HepG2 (cell line): ENCODE results near the gene FBXW4. TPM values are rescaled to one million over a fixed set of nuclear protein-coding genes. Genes with fewer than 3 reads are reported as not detected.

ENCODE experiments used
- AKAP8 ChIP-seq: sonication (generic); formaldehyde crosslinking; IDR thresholded peaks from 2 replicates; pipeline ENCODE4 v1.5.1; 2020; ENCODE audit warnings: mild to moderate bottlenecking, missing genetic modification reagents
- CHCHD3 ChIP-seq: sonication (generic); formaldehyde crosslinking; IDR thresholded peaks from 2 replicates; pipeline ENCODE4 v1.8.0; 2022; ENCODE audit warnings: mild to moderate bottlenecking, missing genetic modification reagents, moderate library complexity
- GABPB1 ChIP-seq: IDR thresholded peaks from 2 replicates; pipeline ENCODE4 v1.6.1; 2016; ENCODE audit warnings: mild to moderate bottlenecking, missing genetic modification reagents, moderate library complexity, missing compliant biosample characterization
- GFI1 ChIP-seq: sonication (generic); formaldehyde crosslinking; IDR thresholded peaks from 2 replicates; pipeline ENCODE4 v1.5.0; 2020; ENCODE audit warnings: missing genetic modification reagents, mild to moderate bottlenecking, borderline replicate concordance
- KDM2A ChIP-seq: sonication (generic); formaldehyde crosslinking; IDR thresholded peaks from 2 replicates; pipeline ENCODE4 v1.4.0; 2020; ENCODE audit warnings: low read depth, missing genetic modification reagents, borderline replicate concordance
- NFIC ChIP-seq: IDR thresholded peaks from 2 replicates; pipeline ENCODE4 v1.6.1; 2012; ENCODE audit warnings: mild to moderate bottlenecking, low read length, inconsistent platforms
- NR2F2 ChIP-seq: IDR thresholded peaks from 2 replicates; pipeline ENCODE4 v1.6.1; 2012; ENCODE audit warnings: low read depth, inconsistent platforms, borderline replicate concordance
- POLR2AphosphoS2 ChIP-seq: IDR thresholded peaks from 2 replicates; pipeline ENCODE4 v1.6.1; 2011; ENCODE audit warnings: low read depth, low read length, improper control_type of control experiment
- TSC22D2 ChIP-seq: sonication (generic); formaldehyde crosslinking; IDR thresholded peaks from 2 replicates; pipeline ENCODE4 v1.5.1; 2020; ENCODE audit warnings: missing genetic modification reagents, mild to moderate bottlenecking, borderline replicate concordance
- ZNF468 ChIP-seq: sonication (generic); formaldehyde crosslinking; IDR thresholded peaks from 2 replicates; pipeline ENCODE4 v1.8.0; 2022; ENCODE audit warnings: mild to moderate bottlenecking, moderate library complexity, missing genetic modification reagents
- ZNF777 ChIP-seq: sonication (generic); formaldehyde crosslinking; IDR thresholded peaks from 2 replicates; pipeline ENCODE4 v1.4.0; 2020; ENCODE audit warnings: missing genetic modification reagents
- ZNF780A ChIP-seq: sonication (generic); formaldehyde crosslinking; IDR thresholded peaks from 2 replicates; pipeline ENCODE4 v1.8.0; 2022; ENCODE audit warnings: mild to moderate bottlenecking, missing genetic modification reagents, moderate library complexity
- polyA plus RNA-seq, 8 experiments: library from polyadenylated mRNA; depleted of rRNA in 3 of 8; stranded (reverse) in 7 of 8; unstranded in 1 of 8; fragments of >200 nt; fragmentation: Illumina TruSeq in 4 of 8; extraction: Trizol in 4 of 8; gene quantifications; 2 replicates each; pipeline versions ENCODE4 v1.2.1 to v1.2.3, GENCODE V29; 2011 to 2016; ENCODE audit warnings: low read depth in 4 of 8, missing spikeins in 1 of 8, mixed read lengths in 1 of 8; ENCODE audit not compliant: insufficient read depth in 1 of 8
- total RNA-seq, 5 experiments: library from RNA; depleted of rRNA; stranded (reverse); fragments of >200 nt; fragmentation: Illumina TruSeq; extraction: Trizol; gene quantifications; 2 replicates each; pipeline ENCODE4 v1.2.3, GENCODE V29; 2016; ENCODE audit warnings: low read depth in 1 of 5
- TF ChIP-seq, protein P1 (sequence below): fragments of 450-650 bp; IDR thresholded peaks from 2 replicates; pipeline ENCODE4 v1.6.1; 2016
- TF ChIP-seq, protein P2 (sequence below): sonication (generic); formaldehyde crosslinking; IDR thresholded peaks from 2 replicates; pipeline ENCODE4 v1.5.1; 2020; ENCODE audit warnings: missing genetic modification reagents, mild to moderate bottlenecking, borderline replicate concordance
- TF ChIP-seq, protein P3 (sequence below): sonication (generic); formaldehyde crosslinking; IDR thresholded peaks from 2 replicates; pipeline ENCODE4 v1.5.0; 2020; ENCODE audit warnings: mild to moderate bottlenecking, missing genetic modification reagents, moderate library complexity
- TF ChIP-seq, protein P4 (sequence below): sonication (generic); formaldehyde crosslinking; IDR thresholded peaks from 2 replicates; pipeline ENCODE4 v1.4.0; 2020; ENCODE audit warnings: missing genetic modification reagents, low read depth, mild to moderate bottlenecking, borderline replicate concordance
- TF ChIP-seq, protein P5 (sequence below): IDR thresholded peaks from 2 replicates; pipeline ENCODE4 v1.6.1; 2016
- TF ChIP-seq, protein P6 (sequence below): sonication (generic); formaldehyde crosslinking; IDR thresholded peaks from 2 replicates; pipeline ENCODE4 v1.5.0; 2020; ENCODE audit warnings: mild to moderate bottlenecking, missing genetic modification reagents
- TF ChIP-seq, protein P7 (sequence below): sonication (generic); formaldehyde crosslinking; IDR thresholded peaks from 2 replicates; pipeline ENCODE4 v1.4.0; 2020; ENCODE audit warnings: missing genetic modification reagents

Gene FBXW4
- total and polyA plus RNA-seq, 2 of the 13 experiments (the other 11 are each of a cell fraction or from before 2014, with no cell fraction given), result 23.5 to 33.7 TPM

DNA sequence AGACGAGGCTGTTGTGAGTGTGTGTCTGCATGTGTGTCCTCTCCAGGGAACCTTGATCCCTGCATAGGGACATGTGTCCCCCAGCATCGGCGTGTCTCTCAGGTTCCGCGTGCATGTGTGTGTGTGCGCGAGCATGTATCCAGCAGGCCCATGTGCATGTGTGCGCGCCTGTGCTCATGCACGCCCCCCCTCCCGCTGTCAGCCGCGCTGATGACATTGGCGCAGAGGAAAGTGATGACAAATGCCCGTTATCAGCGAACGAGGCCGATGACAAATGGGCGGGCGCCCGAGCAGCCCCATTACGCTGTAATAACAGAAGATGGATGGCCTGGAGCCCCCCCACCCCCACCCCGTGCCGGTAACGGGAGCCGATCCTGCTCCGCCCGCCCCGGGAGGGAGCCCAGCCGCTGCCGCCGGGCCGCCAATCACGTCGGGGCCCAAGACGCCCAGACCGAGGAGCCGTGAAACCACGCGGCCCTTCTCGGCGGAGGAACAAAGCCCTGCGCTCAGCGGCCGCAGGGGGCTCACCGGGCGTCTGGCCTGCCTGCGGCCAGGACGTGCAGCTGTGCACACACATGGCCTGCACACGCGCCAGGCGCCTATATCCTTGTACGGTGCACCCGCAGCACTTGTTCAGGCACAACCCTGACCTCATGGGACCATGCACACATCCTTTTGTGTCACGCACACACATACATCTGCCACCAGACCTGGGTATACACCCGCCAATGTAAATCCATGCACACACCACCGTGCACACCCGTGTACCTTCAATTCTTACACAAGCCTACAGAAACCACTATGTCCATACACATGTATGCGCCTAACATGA, 128.4 kb downstream of the FBXW4 start (continued):
- TF ChIP-seq NFIC (no peak), POLR2AphosphoS2 (0 out of 2 replicates have a peak, but pooled peaks have one; percentile 30), GFI1 (CRISPR knock-in tag) (no peak), TSC22D2 (CRISPR knock-in tag) (no peak), NR2F2 (no peak), ZNF780A (CRISPR knock-in tag) (no peak; the same call in 1 of the 2 replicates), ZNF468 (CRISPR knock-in tag) (no peak), CHCHD3 (no peak), KDM2A (CRISPR knock-in tag) (peak; percentile 57), AKAP8 (no peak), GABPB1 (CRISPR knock-in tag) (peak; percentile 32; the same call in 1 of the 2 replicates), ZNF777 (CRISPR knock-in tag) (peak; percentile 94)
- TF ChIP-seq, protein P1, sequence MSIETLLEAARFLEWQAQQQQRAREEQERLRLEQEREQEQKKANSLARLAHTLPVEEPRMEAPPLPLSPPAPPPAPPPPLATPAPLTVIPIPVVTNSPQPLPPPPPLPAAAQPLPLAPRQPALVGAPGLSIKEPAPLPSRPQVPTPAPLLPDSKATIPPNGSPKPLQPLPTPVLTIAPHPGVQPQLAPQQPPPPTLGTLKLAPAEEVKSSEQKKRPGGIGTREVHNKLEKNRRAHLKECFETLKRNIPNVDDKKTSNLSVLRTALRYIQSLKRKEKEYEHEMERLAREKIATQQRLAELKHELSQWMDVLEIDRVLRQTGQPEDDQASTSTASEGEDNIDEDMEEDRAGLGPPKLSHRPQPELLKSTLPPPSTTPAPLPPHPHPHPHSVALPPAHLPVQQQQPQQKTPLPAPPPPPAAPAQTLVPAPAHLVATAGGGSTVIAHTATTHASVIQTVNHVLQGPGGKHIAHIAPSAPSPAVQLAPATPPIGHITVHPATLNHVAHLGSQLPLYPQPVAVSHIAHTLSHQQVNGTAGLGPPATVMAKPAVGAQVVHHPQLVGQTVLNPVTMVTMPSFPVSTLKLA, result peak; percentile 45
- TF ChIP-seq, protein P2, sequence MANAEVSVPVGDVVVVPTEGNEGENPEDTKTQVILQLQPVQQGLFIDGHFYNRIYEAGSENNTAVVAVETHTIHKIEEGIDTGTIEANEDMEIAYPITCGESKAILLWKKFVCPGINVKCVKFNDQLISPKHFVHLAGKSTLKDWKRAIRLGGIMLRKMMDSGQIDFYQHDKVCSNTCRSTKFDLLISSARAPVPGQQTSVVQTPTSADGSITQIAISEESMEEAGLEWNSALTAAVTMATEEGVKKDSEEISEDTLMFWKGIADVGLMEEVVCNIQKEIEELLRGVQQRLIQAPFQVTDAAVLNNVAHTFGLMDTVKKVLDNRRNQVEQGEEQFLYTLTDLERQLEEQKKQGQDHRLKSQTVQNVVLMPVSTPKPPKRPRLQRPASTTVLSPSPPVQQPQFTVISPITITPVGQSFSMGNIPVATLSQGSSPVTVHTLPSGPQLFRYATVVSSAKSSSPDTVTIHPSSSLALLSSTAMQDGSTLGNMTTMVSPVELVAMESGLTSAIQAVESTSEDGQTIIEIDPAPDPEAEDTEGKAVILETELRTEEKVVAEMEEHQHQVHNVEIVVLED, result no peak; the same call in 1 of the 2 replicates
- TF ChIP-seq, protein P3, sequence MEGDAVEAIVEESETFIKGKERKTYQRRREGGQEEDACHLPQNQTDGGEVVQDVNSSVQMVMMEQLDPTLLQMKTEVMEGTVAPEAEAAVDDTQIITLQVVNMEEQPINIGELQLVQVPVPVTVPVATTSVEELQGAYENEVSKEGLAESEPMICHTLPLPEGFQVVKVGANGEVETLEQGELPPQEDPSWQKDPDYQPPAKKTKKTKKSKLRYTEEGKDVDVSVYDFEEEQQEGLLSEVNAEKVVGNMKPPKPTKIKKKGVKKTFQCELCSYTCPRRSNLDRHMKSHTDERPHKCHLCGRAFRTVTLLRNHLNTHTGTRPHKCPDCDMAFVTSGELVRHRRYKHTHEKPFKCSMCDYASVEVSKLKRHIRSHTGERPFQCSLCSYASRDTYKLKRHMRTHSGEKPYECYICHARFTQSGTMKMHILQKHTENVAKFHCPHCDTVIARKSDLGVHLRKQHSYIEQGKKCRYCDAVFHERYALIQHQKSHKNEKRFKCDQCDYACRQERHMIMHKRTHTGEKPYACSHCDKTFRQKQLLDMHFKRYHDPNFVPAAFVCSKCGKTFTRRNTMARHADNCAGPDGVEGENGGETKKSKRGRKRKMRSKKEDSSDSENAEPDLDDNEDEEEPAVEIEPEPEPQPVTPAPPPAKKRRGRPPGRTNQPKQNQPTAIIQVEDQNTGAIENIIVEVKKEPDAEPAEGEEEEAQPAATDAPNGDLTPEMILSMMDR, result peak; percentile 25; the same call in 1 of the 2 replicates
- TF ChIP-seq, protein P4, sequence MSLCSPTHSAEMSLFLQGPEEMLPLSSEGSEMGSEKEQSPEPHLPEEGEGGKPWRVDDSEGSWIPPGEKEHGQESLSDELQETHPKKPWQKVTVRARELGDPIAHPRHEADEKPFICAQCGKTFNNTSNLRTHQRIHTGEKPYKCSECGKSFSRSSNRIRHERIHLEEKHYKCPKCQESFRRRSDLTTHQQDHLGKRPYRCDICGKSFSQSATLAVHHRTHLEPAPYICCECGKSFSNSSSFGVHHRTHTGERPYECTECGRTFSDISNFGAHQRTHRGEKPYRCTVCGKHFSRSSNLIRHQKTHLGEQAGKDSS, result no peak
- TF ChIP-seq, protein P5, sequence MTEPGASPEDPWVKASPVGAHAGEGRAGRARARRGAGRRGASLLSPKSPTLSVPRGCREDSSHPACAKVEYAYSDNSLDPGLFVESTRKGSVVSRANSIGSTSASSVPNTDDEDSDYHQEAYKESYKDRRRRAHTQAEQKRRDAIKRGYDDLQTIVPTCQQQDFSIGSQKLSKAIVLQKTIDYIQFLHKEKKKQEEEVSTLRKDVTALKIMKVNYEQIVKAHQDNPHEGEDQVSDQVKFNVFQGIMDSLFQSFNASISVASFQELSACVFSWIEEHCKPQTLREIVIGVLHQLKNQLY, result no peak
- TF ChIP-seq, protein P6, sequence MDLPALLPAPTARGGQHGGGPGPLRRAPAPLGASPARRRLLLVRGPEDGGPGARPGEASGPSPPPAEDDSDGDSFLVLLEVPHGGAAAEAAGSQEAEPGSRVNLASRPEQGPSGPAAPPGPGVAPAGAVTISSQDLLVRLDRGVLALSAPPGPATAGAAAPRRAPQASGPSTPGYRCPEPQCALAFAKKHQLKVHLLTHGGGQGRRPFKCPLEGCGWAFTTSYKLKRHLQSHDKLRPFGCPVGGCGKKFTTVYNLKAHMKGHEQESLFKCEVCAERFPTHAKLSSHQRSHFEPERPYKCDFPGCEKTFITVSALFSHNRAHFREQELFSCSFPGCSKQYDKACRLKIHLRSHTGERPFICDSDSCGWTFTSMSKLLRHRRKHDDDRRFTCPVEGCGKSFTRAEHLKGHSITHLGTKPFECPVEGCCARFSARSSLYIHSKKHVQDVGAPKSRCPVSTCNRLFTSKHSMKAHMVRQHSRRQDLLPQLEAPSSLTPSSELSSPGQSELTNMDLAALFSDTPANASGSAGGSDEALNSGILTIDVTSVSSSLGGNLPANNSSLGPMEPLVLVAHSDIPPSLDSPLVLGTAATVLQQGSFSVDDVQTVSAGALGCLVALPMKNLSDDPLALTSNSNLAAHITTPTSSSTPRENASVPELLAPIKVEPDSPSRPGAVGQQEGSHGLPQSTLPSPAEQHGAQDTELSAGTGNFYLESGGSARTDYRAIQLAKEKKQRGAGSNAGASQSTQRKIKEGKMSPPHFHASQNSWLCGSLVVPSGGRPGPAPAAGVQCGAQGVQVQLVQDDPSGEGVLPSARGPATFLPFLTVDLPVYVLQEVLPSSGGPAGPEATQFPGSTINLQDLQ (CRISPR knock-in tag), result no peak
- TF ChIP-seq, protein P7, sequence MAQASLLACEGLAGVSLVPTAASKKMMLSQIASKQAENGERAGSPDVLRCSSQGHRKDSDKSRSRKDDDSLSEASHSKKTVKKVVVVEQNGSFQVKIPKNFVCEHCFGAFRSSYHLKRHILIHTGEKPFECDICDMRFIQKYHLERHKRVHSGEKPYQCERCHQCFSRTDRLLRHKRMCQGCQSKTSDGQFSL (CRISPR knock-in tag), result peak; percentile 69
